PFSK-1 (cell line): ENCODE measurements around the gene ATP13A5.

ENCODE experiments used
- FOXP2 ChIP-seq: optimal IDR thresholded peaks from 2 replicates; pipeline ENCODE3; 2011; ENCODE audit warnings: borderline replicate concordance, control low read depth, inconsistent platforms; ENCODE audit not compliant: insufficient read depth; ENCODE audit errors: extremely low read length, extremely low read depth
- POLR2AphosphoS5 ChIP-seq: IDR thresholded peaks from 2 replicates; pipeline ENCODE4 v1.6.1; 2012; ENCODE audit warnings: low read depth, mild to moderate bottlenecking, control low read depth, low read length, moderate library complexity
- REST ChIP-seq, 2 experiments: IDR thresholded peaks; 2 replicates each; pipeline versions ENCODE4 v1.6.1 to v1.8.0; 2011 to 2012; ENCODE audit warnings: low read depth in 2 of 2, low read length in 2 of 2, control low read depth in 1 of 2, inconsistent platforms in 1 of 2, mild to moderate bottlenecking in 1 of 2, moderate library complexity in 1 of 2; ENCODE audit not compliant: insufficient read depth in 1 of 2
- SIN3A ChIP-seq: IDR thresholded peaks from 2 replicates; pipeline ENCODE4 v1.6.1; 2012; ENCODE audit warnings: mild to moderate bottlenecking, low read length, moderate library complexity, borderline replicate concordance; ENCODE audit not compliant: insufficient read depth
- TAF1 ChIP-seq: IDR thresholded peaks from 2 replicates; pipeline ENCODE4 v1.6.1; 2012; ENCODE audit warnings: low read length, control low read depth, borderline replicate concordance; ENCODE audit not compliant: insufficient read depth

Gene ATP13A5

DNA sequence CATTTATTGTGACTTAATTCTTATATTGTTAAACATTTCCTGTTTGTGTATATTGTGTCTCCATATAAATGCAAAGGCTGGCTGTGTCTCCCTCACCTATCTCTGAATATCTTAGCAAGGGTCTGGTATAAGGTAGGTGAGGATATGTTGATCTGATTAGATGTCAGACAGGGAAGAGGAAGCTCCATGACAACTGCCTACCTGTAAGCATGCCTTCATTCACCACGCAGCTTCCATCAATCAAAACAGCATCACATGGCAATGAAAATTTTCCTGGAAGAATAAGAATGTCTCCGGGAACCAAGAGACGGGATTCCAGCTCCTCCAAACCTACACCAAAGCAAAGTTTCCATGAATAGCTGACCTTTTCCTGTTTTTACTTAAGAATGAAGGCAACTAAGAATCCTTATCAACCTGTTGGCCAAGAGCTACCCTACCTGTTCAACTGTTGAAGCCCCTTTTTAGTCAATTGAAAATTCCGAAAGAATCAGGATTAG, 34.8 kb downstream of the ATP13A5 start:
- TF ChIP-seq TAF1: no peak
- TF ChIP-seq POLR2AphosphoS5: no peak
- TF ChIP-seq REST (IDR thresholded peaks at IDR 0.05; ENCODE audit: insufficient read depth in 1 of 2, low read depth in 2 of 2, low read length in 2 of 2): no peak
- TF ChIP-seq FOXP2: no peak
- no peak for TF ChIP-seq SIN3A

DNA sequence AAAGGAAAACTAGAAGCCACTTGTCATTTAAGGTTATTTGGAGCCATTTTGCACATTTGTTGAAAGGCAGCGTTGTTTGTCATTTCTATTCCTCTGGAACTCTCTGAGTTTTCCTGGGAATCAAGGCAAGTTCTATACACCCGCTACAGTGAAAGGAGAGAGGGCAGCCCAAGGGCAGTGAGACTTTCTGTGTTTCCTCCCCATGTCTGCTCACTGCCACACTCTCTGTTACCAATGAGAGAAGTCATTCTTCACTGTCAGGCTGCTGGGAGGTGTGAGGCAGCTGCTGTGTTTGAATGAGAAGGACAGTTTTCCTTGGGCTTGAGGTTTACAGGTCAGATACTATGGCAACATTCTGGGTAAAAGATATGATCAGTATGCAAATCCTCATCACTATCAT, 36.0 kb downstream of the ATP13A5 start:
- TF ChIP-seq SIN3A (no peak), REST (IDR thresholded peaks at IDR 0.05; ENCODE audit: insufficient read depth in 1 of 2, low read depth in 2 of 2, low read length in 2 of 2) (no peak), TAF1 (no peak), POLR2AphosphoS5 (no peak), FOXP2 (no peak)

DNA sequence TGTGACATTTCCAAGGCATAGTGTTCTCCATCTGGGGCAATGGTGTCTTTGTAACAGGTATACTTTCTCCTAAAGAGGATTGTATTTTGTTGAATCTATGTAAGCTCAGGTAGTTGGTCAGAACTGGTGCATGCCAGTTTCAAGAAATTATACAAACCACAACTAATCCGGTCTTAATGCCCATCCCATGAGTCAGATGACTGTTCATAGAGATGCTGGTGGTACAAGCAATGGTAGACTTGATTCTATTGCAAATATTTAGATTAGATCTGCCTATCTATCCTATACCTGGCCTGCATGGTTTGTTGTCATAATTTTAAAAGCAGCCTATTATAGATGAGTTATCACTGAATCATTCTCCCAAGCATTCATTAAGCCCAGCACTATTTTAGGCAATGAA, 43.5 kb downstream of the ATP13A5 start:
- TF ChIP-seq REST (IDR thresholded peaks at IDR 0.05; ENCODE audit: insufficient read depth in 1 of 2, low read depth in 2 of 2, low read length in 2 of 2): no peak
- no peak for TF ChIP-seq FOXP2
- TF ChIP-seq POLR2AphosphoS5: no peak
- TF ChIP-seq SIN3A: no peak
- TF ChIP-seq TAF1: no peak

DNA sequence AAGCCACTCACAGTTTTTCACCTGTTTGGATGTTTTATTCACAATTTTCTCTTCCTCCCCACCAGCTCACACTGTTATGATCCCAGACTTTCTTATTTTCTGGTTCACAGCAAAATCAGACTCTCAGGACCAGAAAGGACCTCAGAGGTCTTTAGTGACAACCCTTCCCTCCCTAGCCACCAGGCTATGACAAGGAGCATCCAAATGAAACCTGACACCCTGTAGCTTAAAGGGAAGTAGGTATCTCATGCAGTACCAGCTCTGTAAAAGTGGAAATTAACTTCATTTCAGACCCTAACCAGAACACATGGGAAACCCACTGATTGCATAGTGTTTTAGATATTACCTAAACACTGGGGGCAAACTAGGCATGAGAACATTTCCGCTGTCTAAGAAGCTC, 45.3 kb downstream of the ATP13A5 start:
- TF ChIP-seq POLR2AphosphoS5: no peak
- no peak for TF ChIP-seq FOXP2

DNA sequence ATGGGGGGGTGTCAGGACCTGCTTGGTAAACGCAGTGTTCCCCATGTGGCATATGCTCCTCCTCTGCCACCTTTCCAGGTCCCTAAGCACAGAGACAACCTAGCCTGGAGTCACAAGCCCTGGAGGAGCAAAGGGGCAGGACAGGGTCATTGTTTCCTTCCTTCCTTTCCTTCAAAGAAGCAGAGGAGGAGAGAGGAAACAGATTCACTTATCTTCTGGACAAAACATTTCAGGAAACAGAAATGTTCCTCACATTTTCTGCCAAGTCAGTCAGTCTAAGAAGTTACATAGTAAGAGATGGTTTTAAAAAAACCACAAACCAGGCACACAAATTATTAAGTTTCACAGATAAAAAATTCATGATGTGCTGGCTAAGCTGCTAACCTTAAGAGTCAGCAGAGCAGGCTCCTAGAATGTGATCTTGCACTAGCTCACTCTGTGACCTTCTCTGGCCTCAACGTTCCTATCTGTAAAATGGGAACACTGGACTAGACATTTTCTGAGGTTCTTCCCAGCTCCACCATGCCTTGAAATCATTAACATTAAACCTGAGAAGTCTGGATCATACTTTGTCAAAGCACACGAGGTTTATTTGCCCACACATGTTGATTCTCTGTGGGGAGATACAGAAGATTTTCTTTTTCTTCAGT, 47.9 kb downstream of the ATP13A5 start:
- no peak for TF ChIP-seq SIN3A
- no peak for TF ChIP-seq REST (IDR thresholded peaks at IDR 0.05; ENCODE audit: insufficient read depth in 1 of 2, low read depth in 2 of 2, low read length in 2 of 2)
- TF ChIP-seq FOXP2: no peak
- no peak for TF ChIP-seq POLR2AphosphoS5
- TF ChIP-seq TAF1: no peak
